Right hindlimb (tissue), 1 donor: ENCODE data around the gene CCDC180.
A peak's percentile ranks its signal among the peaks of the same experiment; 100 is the strongest.
"Not testable (repeated sequence)": the region's sequence is repeated elsewhere in the genome, so short reads cannot be mapped to it uniquely, and the experiment has no call there.

Source experiments
- DNase-seq: peaks from one replicate; pipeline ENCODE4 v3.0.0-alpha.2; 2018

CCDC180 gene

GRCh38 chr9:97307500-97308163 is at the start of gene CCDC180:
Gene CCDC180, plus strand, starts transcription at chr9:97307659. Its CDS starts 405 bp downstream, at chr9:97308064.
- DNase-seq, result peak; percentile 73

- not testable (repeated sequence) for DNase-seq
Measured at GRCh38 chr9:97259834-97260514, 47.5 kb upstream of the CCDC180 start.

GRCh38 chr9:97271292-97271691 is 36.2 kb upstream of the CCDC180 start:
- DNase-seq, result no peak

- no peak for DNase-seq
Measured at GRCh38 chr9:97272072-97272471, 35.4 kb upstream of the CCDC180 start.

- DNase-seq, result no peak
Measured at GRCh38 chr9:97276310-97276852, 31.1 kb upstream of the CCDC180 start.

- no peak for DNase-seq
Measured at GRCh38 chr9:97277953-97278352, 29.5 kb upstream of the CCDC180 start.

GRCh38 chr9:97280755-97281330 is 26.6 kb upstream of the CCDC180 start:
- DNase-seq, result no peak

- DNase-seq, result no peak
Measured at GRCh38 chr9:97283768-97284167, 23.7 kb upstream of the CCDC180 start.

GRCh38 chr9:97284798-97285197 is 22.7 kb upstream of the CCDC180 start:
- DNase-seq, result no peak

GRCh38 chr9:97292200-97292599 is 15.3 kb upstream of the CCDC180 start:
- no peak for DNase-seq

- peak; percentile 81 for DNase-seq
Measured at GRCh38 chr9:97293207-97293721, 14.2 kb upstream of the CCDC180 start.

GRCh38 chr9:97293818-97294217 is 13.6 kb upstream of the CCDC180 start:
- DNase-seq, result no peak

- no peak for DNase-seq
Measured at GRCh38 chr9:97297889-97298288, 9.6 kb upstream of the CCDC180 start.

- DNase-seq, result no peak
Measured at GRCh38 chr9:97299809-97300414, 7.5 kb upstream of the CCDC180 start.

GRCh38 chr9:97300586-97300985 is 6.9 kb upstream of the CCDC180 start:
- no peak for DNase-seq

GRCh38 chr9:97301974-97302373 is 5.5 kb upstream of the CCDC180 start:
- DNase-seq, result no peak

- no peak for DNase-seq
Measured at GRCh38 chr9:97304586-97304985, 2.9 kb upstream of the CCDC180 start.

GRCh38 chr9:97305501-97306298 is 1.8 kb upstream of the CCDC180 start:
- DNase-seq, result no peak

GRCh38 chr9:97307091-97307490 is 368 bp upstream of the CCDC180 start:
- peak; percentile 94 for DNase-seq

- no peak for DNase-seq
Measured at GRCh38 chr9:97309260-97309659, 1.8 kb downstream of the CCDC180 start.

GRCh38 chr9:97310023-97310422 is 2.6 kb downstream of the CCDC180 start:
- no peak for DNase-seq

GRCh38 chr9:97310896-97311295 is 3.4 kb downstream of the CCDC180 start:
- no peak for DNase-seq
